HepG2 (cell line): ENCODE data around the gene PIM1. TPM values are rescaled to one million over a fixed set of nuclear protein-coding genes. Genes with fewer than 3 reads are reported as not detected.

Experiments used
- BORCS8-MEF2B ChIP-seq: sonication (generic); formaldehyde crosslinking; IDR thresholded peaks from 2 replicates; pipeline ENCODE4 v1.8.0; 2022; ENCODE audit warnings: mild to moderate bottlenecking, missing genetic modification reagents
- CHD4 ChIP-seq: fragments of 200-600 bp; sonication (generic); IDR thresholded peaks from 2 replicates; pipeline ENCODE4 v1.7.0; 2017; ENCODE audit warnings: mild to moderate bottlenecking, low read length, borderline replicate concordance
- ERF ChIP-seq: IDR thresholded peaks from 2 replicates; pipeline ENCODE4 v1.6.1; 2018; ENCODE audit warnings: missing biosample characterization, missing genetic modification reagents
- HMG20A ChIP-seq: IDR thresholded peaks from 2 replicates; pipeline ENCODE4 v1.6.1; 2016; ENCODE audit warnings: borderline replicate concordance
- HNF4A ChIP-seq: sonication (generic); formaldehyde crosslinking; IDR thresholded peaks from 2 replicates; pipeline ENCODE4 v1.4.0; 2020; ENCODE audit warnings: missing genetic modification reagents
- MEIS2 ChIP-seq: sonication (generic); formaldehyde crosslinking; IDR thresholded peaks from 2 replicates; pipeline ENCODE4 v1.9.0; 2021; ENCODE audit warnings: mild to moderate bottlenecking, missing genetic modification reagents
- SALL1 ChIP-seq: sonication (generic); formaldehyde crosslinking; IDR thresholded peaks from 2 replicates; pipeline ENCODE4 v1.8.0; 2022; ENCODE audit warnings: mild to moderate bottlenecking, missing genetic modification reagents
- SIX1 ChIP-seq: sonication (generic); formaldehyde crosslinking; IDR thresholded peaks from 2 replicates; pipeline ENCODE4 v1.4.0; 2020; ENCODE audit warnings: missing genetic modification reagents, borderline replicate concordance
- SOX5 ChIP-seq: IDR thresholded peaks from 2 replicates; pipeline ENCODE4 v1.6.1; 2016; ENCODE audit warnings: borderline replicate concordance
- SOX6 ChIP-seq, 2 experiments: fragments of 450-650 bp in 1 of 2; sonication (generic) in 1 of 2; formaldehyde crosslinking in 1 of 2; IDR thresholded peaks; 2 replicates each; pipeline versions ENCODE4 v1.4.0 to v1.6.1; 2017 to 2020; ENCODE audit warnings: antibody characterized with exemption in 1 of 2, mild to moderate bottlenecking in 1 of 2, missing genetic modification reagents in 1 of 2
- TEAD3 ChIP-seq: optimal IDR thresholded peaks from 2 replicates; pipeline ENCODE3; 2016; ENCODE audit warnings: borderline replicate concordance
- ZNF138 ChIP-seq: sonication (generic); formaldehyde crosslinking; IDR thresholded peaks from 2 replicates; pipeline ENCODE4 v1.5.0; 2020; ENCODE audit warnings: mild to moderate bottlenecking, low read depth, missing genetic modification reagents
- ZNF331 ChIP-seq: sonication (generic); formaldehyde crosslinking; IDR thresholded peaks from 2 replicates; pipeline ENCODE4 v1.4.0; 2020; ENCODE audit warnings: missing genetic modification reagents
- ZNF747 ChIP-seq: sonication (generic); formaldehyde crosslinking; IDR thresholded peaks from 2 replicates; pipeline ENCODE4 v1.8.1; 2023; ENCODE audit warnings: missing genetic modification reagents, mild to moderate bottlenecking, borderline replicate concordance
- polyA plus RNA-seq, 8 experiments: library from polyadenylated mRNA; depleted of rRNA in 3 of 8; stranded (reverse) in 7 of 8; unstranded in 1 of 8; fragments of >200 nt; fragmentation: Illumina TruSeq in 4 of 8; extraction: Trizol in 4 of 8; gene quantifications; 2 replicates each; pipeline versions ENCODE4 v1.2.1 to v1.2.3, GENCODE V29; 2011 to 2016; ENCODE audit warnings: low read depth in 4 of 8, missing spikeins in 1 of 8, mixed read lengths in 1 of 8; ENCODE audit not compliant: insufficient read depth in 1 of 8
- total RNA-seq, 5 experiments: library from RNA; depleted of rRNA; stranded (reverse); fragments of >200 nt; fragmentation: Illumina TruSeq; extraction: Trizol; gene quantifications; 2 replicates each; pipeline ENCODE4 v1.2.3, GENCODE V29; 2016; ENCODE audit warnings: low read depth in 1 of 5
- TF ChIP-seq, protein P1 (sequence below): sonication (generic); formaldehyde crosslinking; IDR thresholded peaks from 2 replicates; pipeline ENCODE4 v1.4.0; 2020; ENCODE audit warnings: missing genetic modification reagents, borderline replicate concordance
- TF ChIP-seq, protein P2 (sequence below): sonication (generic); formaldehyde crosslinking; IDR thresholded peaks from 2 replicates; pipeline ENCODE4 v1.4.0; 2020; ENCODE audit warnings: missing genetic modification reagents
- TF ChIP-seq, protein P3 (sequence below): sonication (generic); formaldehyde crosslinking; IDR thresholded peaks from 2 replicates; pipeline ENCODE4 v1.4.0; 2020; ENCODE audit warnings: missing genetic modification reagents, mild to moderate bottlenecking, borderline replicate concordance

The PIM1 gene
- total and polyA plus RNA-seq, 2 of the 13 experiments (the other 11 are each of a cell fraction or from before 2014, with no cell fraction given) = 29.4 to 117 TPM

DNA sequence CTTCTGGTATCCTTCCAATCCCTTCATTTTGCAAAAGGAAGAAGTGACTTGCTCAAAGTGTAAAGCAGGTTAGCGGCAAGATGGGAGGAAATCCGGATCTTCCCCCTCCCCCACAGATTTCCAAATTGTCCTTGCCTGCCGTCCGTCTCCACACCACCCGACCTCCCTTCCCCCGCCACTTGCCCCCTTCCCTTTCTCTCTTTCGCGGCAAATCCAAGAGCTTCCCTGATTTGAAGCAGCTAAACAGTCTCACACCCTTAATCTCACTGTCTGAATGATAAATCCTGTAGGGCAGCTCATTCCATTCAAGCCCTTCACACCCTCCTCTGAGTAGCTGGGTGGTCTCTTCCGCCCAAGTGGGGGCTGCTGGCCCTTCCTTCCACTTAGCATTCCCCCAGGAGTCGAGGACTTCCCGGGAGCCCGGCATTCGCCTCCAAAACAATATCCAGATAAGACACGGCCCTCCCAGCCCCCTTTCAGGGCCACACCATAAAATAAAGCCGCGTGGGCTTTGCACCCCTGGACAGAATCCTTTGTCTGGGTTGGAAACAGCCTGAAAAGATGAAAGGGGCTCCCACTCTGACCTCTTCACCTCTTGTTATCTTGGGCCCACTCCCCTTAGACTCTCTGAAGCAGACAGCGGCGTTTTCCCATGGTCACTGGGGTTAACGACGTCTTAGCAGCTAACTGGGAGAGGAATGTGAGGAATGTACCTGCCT lies 44.0 kb upstream of the PIM1 start (continued):
- TF ChIP-seq CHD4 = peak; percentile 56; the same call in 1 of the 2 replicates
- 0 out of 2 replicates have a peak, but pooled peaks have one; percentile 11 for TF ChIP-seq SIX1 (CRISPR knock-in tag)
- TF ChIP-seq ERF (CRISPR knock-in tag) = no peak
- 0 out of 2 replicates have a peak, but pooled peaks have one; percentile 34 for TF ChIP-seq MEIS2 (CRISPR knock-in tag)
- TF ChIP-seq ZNF138 = no peak
- peak; percentile 75 for TF ChIP-seq HNF4A
- TF ChIP-seq, protein P1, sequence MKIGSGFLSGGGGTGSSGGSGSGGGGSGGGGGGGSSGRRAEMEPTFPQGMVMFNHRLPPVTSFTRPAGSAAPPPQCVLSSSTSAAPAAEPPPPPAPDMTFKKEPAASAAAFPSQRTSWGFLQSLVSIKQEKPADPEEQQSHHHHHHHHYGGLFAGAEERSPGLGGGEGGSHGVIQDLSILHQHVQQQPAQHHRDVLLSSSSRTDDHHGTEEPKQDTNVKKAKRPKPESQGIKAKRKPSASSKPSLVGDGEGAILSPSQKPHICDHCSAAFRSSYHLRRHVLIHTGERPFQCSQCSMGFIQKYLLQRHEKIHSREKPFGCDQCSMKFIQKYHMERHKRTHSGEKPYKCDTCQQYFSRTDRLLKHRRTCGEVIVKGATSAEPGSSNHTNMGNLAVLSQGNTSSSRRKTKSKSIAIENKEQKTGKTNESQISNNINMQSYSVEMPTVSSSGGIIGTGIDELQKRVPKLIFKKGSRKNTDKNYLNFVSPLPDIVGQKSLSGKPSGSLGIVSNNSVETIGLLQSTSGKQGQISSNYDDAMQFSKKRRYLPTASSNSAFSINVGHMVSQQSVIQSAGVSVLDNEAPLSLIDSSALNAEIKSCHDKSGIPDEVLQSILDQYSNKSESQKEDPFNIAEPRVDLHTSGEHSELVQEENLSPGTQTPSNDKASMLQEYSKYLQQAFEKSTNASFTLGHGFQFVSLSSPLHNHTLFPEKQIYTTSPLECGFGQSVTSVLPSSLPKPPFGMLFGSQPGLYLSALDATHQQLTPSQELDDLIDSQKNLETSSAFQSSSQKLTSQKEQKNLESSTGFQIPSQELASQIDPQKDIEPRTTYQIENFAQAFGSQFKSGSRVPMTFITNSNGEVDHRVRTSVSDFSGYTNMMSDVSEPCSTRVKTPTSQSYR (CRISPR knock-in tag) = peak; percentile 29; the same call in 1 of the 2 replicates
- TF ChIP-seq TEAD3 (CRISPR knock-in tag) = peak; percentile 98
- TF ChIP-seq SOX6 (IDR thresholded peaks at IDR 0.05) = no peak
- TF ChIP-seq SOX6 (CRISPR knock-in tag; IDR thresholded peaks at IDR 0.05) = peak; percentile 87
- TF ChIP-seq SOX5 (CRISPR knock-in tag) = peak; percentile 62; the same call in 1 of the 2 replicates
- TF ChIP-seq ZNF331 (CRISPR knock-in tag) = 0 out of 2 replicates have a peak, but pooled peaks have one; percentile 20
- 0 out of 2 replicates have a peak, but pooled peaks have one; percentile 25 for TF ChIP-seq BORCS8-MEF2B (CRISPR knock-in tag)
- TF ChIP-seq HMG20A (CRISPR knock-in tag) = peak; percentile 39; the same call in 1 of the 2 replicates
- TF ChIP-seq, protein P2, sequence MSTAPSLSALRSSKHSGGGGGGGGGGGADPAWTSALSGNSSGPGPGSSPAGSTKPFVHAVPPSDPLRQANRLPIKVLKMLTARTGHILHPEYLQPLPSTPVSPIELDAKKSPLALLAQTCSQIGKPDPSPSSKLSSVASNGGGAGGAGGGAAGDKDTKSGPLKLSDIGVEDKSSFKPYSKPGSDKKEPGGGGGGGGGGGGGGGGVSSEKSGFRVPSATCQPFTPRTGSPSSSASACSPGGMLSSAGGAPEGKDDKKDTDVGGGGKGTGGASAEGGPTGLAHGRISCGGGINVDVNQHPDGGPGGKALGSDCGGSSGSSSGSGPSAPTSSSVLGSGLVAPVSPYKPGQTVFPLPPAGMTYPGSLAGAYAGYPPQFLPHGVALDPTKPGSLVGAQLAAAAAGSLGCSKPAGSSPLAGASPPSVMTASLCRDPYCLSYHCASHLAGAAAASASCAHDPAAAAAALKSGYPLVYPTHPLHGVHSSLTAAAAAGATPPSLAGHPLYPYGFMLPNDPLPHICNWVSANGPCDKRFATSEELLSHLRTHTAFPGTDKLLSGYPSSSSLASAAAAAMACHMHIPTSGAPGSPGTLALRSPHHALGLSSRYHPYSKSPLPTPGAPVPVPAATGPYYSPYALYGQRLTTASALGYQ (CRISPR knock-in tag) = peak; percentile 86; the same call in 1 of the 2 replicates
- no peak for TF ChIP-seq ZNF747 (CRISPR knock-in tag)
- peak; percentile 76 for TF ChIP-seq SALL1 (CRISPR knock-in tag)
- TF ChIP-seq, protein P3, sequence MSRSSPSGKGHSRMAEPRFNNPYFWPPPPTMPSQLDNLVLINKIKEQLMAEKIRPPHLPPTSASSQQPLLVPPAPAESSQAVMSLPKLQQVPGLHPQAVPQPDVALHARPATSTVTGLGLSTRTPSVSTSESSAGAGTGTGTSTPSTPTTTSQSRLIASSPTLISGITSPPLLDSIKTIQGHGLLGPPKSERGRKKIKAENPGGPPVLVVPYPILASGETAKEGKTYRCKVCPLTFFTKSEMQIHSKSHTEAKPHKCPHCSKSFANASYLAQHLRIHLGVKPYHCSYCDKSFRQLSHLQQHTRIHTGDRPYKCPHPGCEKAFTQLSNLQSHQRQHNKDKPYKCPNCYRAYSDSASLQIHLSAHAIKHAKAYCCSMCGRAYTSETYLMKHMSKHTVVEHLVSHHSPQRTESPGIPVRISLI (CRISPR knock-in tag) = peak; percentile 46; the same call in 1 of the 2 replicates
